ENCODE measurements around the gene RASAL1.

Gene RASAL1

GRCh38 chr12:113135178-113136127 lies at the start of gene RASAL1:
Gene RASAL1 (minus strand): TSS chr12:113135761. CDS start chr12:113135462, 299 bp downstream.
- DNase-seq (ENCODE audit: low read depth in 2 of 2) = peak; percentile 58 to 79

- peak; percentile 82 to 83 for DNase-seq (ENCODE audit: low read depth in 2 of 2)
Observed at GRCh38 chr12:113184900-113185179, 49.3 kb upstream of the RASAL1 start.

GRCh38 chr12:113184098-113184899 lies 48.7 kb upstream of the RASAL1 start:
- no peak for DNase-seq (ENCODE audit: low read depth in 2 of 2)

GRCh38 chr12:113183030-113183589 lies 47.5 kb upstream of the RASAL1 start:
- no peak for DNase-seq (ENCODE audit: low read depth in 2 of 2)

- DNase-seq (ENCODE audit: low read depth in 2 of 2) = no peak
Observed at GRCh38 chr12:113181975-113182374, 46.4 kb upstream of the RASAL1 start.

GRCh38 chr12:113180333-113180732 lies 44.8 kb upstream of the RASAL1 start:
- no peak for DNase-seq (ENCODE audit: low read depth in 2 of 2)

GRCh38 chr12:113179023-113179422 lies 43.5 kb upstream of the RASAL1 start:
- DNase-seq (ENCODE audit: low read depth in 2 of 2) = no peak

GRCh38 chr12:113174461-113175384 lies 39.2 kb upstream of the RASAL1 start:
- DNase-seq (ENCODE audit: low read depth in 2 of 2) = peak; percentile 48 to 78

GRCh38 chr12:113173081-113173698 lies 37.6 kb upstream of the RASAL1 start:
- no peak for DNase-seq (ENCODE audit: low read depth in 2 of 2)

- no peak for DNase-seq (ENCODE audit: low read depth in 2 of 2)
Observed at GRCh38 chr12:113172185-113172584, 36.6 kb upstream of the RASAL1 start.

GRCh38 chr12:113171543-113171942 lies 36.0 kb upstream of the RASAL1 start:
- no peak for DNase-seq (ENCODE audit: low read depth in 2 of 2)

GRCh38 chr12:113170926-113171325 lies 35.4 kb upstream of the RASAL1 start:
- DNase-seq (ENCODE audit: low read depth in 2 of 2) = no peak

GRCh38 chr12:113170457-113170856 lies 34.9 kb upstream of the RASAL1 start:
- DNase-seq (ENCODE audit: low read depth in 2 of 2) = no peak

- no peak for DNase-seq (ENCODE audit: low read depth in 2 of 2)
Observed at GRCh38 chr12:113169697-113170096, 34.1 kb upstream of the RASAL1 start.

GRCh38 chr12:113167868-113168267 lies 32.3 kb upstream of the RASAL1 start:
- no peak for DNase-seq (ENCODE audit: low read depth in 2 of 2)

- DNase-seq (ENCODE audit: low read depth in 2 of 2) = no peak
Observed at GRCh38 chr12:113165521-113166450, 30.2 kb upstream of the RASAL1 start.

GRCh38 chr12:113164014-113164413 lies 28.5 kb upstream of the RASAL1 start:
- DNase-seq (ENCODE audit: low read depth in 2 of 2) = no peak

GRCh38 chr12:113163030-113163360 lies 27.4 kb upstream of the RASAL1 start:
- no peak for DNase-seq (ENCODE audit: low read depth in 2 of 2)

GRCh38 chr12:113162102-113163029 lies 26.8 kb upstream of the RASAL1 start:
- DNase-seq (ENCODE audit: low read depth in 2 of 2) = no peak

Measured in stimulated activated CD4-positive, alpha-beta T cell treated with anti-CD3 and anti-CD28 coated beads, Interleukin-12 subunit alpha, Interleukin-12 subunit beta, amount 100 ng/mL, for 24 hours (primary cell).